HG02885 (cell line): ENCODE data around the gene PCID2.

Source experiments
- ATAC-seq: cut with Tn5 transposase; IDR thresholded peaks from one replicate; pipeline ENCODE4 v1.9.1; 2021; ENCODE audit warnings: mild to moderate bottlenecking; ENCODE audit not compliant: unreplicated experiment, poor library complexity

Gene PCID2

DNA sequence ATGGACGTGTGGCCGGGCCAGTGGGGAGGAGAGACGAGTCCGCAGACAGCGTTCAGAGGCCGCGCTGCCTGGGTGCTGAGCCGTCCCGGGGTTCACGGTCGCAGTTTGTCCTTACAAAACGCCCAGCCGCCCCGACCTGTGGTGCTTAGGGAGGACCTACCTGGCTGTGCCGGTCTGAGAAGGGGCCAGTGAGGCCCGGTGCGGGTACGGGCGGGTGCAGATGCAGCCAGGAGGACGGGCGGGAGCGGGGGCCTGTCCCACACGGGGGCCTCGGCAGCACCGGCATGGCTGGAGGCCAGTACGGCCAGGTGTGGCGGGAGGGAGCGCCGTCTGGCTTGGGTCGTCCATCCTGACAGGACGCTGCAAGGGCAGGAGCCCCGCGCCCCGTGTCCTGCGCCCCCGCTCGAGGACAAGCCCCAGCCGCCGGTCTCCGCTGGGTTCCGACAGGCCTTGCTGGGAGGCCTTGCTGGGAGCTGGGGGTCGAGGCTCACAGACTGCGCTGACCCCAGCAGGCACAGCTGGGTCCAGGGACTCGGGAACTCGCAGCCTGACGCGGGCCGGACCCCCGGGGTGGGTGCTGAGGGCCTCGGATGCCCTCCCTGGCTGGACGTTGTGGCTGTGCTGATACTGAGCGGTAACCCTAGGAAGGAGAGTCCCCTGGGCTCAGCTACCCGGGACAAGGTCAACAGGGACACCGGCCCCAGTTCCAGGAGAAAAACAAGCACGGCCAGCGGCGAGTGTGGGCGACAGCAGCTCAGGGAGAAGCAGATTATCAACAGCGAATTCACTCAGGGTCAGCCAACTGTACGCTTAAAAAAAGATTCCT lies 55.3 kb downstream of the PCID2 start:
- peak; percentile 33 for ATAC-seq

DNA sequence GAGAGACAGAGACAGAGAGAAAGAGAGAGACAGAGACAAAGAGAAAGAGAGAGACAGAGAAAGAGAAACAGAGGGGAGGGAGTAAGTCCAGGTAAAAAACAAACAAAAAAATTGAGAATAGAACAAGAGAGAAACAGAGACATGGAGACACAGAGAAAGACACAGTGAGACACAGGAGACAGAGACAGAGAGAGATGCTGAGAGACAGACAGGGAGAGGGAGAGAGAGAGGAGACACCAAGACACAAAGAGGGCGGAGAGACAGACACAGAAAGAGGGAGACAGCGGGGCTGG lies 55.8 kb downstream of the PCID2 start:
- no peak for ATAC-seq

DNA sequence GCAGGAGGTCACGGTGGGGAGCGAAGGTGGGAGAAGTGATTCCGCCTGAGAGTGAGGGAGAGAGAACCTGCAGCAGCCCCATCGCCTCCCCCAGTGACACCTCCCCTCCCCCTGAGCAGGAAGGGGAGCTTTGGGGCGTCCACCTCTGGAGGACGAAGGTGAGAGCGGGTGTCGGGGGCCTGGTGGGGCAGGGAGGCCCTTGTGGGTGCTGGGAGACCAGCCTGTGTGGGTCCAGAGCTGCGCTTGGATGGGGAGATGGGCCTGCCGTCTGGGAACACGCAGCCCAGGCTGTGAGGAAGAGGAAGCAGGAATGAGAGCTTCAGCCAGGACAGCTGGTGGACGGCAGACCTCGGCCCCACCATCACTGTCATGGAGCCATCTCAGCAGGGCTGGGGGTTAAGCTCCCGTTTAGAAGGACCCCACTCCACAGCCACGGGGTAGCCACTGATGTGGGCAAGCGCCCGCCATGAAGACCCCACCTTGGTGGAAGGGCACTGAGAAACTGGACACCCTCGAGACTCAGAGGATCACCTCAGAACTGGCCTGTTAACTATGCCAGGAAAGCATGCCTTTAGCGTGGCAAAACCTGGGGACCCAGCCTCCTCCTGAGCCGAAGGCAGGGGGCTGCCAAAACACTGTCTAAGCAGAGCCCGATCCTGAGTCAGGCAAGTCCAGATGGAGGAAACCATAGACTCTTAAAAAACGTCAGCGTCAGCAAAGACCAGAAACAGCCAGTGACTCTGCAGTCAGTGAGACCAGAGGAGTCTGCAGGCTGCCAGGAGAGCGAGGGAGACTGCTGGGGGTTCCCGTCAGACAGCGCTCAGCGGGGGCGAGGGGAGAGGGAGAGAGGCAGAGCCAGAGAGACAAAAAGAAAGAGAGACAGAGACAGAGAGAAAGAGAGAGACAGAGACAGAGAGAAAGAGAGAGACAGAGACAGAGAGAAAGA lies 56.5 kb downstream of the PCID2 start:
- no peak for ATAC-seq

DNA sequence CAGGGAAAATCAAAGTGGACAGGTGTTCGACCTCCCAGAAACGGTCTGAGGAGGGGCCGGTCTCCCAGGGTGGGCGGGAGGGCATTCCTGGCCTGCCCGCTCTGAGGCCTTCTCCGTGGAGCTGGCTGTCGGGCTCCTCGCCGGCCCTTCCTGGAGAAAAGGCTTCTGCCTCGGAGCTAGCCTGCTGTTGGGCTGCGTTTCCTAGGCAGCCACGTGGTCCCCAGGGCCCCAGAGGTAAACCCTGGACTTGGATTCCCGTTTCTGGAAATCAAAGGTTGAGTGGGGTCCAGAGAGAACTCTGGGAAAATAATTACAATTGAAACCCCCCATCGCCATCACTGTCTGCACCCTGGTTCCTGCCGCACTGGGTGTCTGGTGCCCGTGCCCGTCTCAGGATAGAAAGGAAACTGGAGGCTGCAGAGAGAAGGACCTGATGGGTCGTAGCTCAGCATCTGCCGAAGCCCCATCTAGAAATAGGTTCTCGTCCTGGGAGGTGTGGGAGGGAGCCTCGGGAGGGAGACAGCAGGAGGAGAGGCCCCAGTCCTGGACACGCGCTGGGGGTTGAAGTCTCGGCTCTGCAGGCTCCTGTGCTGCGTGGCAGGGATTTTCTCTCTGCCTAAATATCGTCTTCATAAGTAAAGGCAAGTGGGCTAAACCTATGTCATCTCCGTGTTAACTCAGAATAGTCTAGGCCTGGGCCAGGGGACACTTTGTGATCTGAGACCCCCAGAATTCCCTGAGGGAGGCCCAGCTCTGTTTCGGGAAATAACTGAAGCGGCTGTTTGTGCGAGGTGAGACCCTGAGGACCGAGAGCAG lies 57.7 kb downstream of the PCID2 start:
- no peak for ATAC-seq

DNA sequence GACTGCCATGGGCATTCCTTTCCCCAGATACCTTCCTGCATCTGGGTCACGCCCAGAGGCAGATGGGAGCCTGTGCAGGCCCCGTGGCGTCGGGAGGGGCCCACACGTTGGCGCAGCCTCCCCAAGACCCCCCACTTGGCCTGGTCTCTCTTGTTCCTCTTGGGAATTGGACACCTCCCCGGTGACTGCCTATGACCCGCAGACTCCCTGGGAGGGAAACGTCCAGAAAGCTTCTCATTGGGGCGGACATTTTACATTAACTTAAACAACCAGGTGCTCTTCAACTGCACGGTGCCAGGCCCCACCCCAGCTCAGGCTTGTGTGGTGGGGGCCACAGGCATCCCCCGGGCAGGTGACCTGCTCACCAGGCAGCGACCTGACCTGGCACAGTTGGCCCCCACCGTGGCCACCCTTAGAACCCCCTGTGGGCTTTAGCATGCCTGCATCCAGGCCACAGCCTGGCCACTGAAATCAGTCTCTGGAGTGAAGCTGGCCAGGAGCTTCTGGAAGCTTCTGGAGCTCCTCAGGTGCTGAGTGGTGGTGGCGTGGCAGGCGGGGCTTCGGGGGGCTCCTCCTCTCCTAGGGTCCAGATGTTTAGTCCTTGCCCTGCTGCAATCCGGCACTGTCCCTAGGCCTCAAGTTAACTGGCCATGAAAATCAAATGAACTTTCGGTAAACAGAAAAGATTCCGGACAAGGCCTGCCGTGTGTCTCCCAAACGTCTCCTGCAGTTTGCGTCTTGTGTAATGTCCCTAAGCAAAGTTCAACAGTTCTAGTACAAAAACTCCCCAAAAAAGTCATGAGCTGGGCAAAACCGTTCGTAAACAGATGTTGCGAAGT lies 58.5 kb downstream of the PCID2 start:
- ATAC-seq, result no peak

DNA sequence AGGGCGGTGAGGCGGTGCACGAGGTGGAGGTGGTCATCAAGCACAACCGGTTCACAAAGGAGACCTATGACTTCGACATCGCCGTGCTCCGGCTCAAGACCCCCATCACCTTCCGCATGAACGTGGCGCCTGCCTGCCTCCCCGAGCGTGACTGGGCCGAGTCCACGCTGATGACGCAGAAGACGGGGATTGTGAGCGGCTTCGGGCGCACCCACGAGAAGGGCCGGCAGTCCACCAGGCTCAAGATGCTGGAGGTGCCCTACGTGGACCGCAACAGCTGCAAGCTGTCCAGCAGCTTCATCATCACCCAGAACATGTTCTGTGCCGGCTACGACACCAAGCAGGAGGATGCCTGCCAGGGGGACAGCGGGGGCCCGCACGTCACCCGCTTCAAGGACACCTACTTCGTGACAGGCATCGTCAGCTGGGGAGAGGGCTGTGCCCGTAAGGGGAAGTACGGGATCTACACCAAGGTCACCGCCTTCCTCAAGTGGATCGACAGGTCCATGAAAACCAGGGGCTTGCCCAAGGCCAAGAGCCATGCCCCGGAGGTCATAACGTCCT lies 59.4 kb downstream of the PCID2 start:
- ATAC-seq, result no peak

DNA sequence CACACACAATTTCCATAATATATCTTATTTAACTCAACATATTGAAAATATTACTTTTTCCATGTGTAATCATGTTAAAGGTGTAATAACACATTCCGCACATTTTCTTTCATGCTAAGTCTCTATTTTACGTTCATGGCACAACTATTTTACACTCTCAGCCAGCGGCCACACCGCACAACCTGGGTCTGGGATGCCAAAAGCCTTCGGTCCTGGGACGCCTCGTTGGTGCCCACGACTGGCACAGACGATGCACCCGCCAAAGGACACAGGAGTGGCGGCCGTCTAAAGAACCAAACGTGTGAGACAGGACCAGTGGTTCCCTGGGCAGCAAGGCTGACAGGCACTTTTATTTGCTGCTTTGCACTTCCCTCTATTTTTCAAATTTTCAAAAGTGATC lies 60.1 kb downstream of the PCID2 start:
- ATAC-seq, result no peak

DNA sequence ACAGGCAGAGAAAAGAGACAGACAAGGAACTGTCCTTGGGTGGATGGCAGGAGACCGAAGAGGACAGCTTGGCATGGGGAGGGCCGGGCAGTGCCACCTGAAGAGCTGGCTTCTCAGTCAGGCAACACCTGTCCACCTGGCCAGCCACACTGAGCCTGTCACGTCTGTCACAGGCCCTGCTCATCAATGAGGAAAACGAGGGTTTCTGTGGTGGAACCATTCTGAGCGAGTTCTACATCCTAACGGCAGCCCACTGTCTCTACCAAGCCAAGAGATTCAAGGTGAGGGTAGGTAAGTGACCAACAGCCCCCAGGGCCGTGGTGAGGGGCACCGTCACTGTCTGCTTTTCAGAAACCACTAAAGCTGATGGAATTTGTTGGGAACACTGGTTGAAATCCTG lies 61.3 kb downstream of the PCID2 start:
- no peak for ATAC-seq

DNA sequence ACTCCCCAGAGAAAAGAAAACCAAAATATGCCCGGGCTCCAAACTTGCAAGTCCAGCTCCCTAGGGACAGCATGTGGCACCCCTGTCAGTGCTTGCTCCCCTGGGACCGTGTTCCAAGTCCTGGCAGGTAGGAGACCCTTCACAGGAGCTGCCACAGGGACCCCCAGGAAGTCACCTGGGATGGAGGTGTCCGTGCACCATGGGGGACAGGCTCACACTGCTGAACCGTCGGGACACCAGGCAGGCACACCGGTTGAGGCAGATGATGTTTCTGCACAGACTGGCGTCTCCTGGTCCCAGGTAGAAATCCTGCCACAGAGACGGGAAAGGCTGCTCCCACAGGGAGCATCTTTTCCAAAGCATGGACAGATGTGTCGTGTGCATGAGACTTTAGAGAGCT lies 61.7 kb downstream of the PCID2 start:
- no peak for ATAC-seq

DNA sequence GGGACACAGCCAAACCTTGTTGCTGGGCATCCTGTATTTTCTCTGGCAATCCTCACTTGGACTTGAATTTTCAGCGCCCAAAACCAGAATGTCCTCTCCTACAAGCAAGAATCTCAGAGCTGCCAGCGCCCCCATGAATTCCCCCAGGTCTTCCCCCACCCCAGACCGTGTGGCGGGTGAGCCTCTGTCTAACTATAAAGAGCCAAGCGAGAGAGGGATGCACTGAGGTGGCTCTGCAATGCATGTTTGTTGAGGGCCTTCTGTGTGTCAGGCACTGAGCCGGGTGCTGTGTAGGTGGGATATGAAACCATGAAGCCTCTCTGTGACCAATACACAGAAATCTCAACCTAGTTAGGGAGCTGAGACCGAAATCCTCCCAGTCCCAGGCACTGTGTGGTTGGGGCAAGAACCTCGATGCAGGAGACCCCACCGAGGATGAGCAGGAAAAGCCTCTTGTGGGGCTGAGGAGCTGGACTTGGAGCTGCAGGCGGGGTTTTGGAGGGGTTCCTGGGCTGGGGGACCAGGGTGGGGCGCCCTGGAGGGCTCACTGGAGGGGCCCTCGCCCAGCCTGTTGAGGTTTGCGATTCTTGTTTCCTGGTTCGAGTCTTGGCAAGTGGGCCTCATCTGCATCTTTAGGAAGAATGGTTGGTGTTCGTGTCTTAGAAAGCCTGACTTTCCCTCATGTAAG lies 62.4 kb downstream of the PCID2 start:
- ATAC-seq, result no peak

DNA sequence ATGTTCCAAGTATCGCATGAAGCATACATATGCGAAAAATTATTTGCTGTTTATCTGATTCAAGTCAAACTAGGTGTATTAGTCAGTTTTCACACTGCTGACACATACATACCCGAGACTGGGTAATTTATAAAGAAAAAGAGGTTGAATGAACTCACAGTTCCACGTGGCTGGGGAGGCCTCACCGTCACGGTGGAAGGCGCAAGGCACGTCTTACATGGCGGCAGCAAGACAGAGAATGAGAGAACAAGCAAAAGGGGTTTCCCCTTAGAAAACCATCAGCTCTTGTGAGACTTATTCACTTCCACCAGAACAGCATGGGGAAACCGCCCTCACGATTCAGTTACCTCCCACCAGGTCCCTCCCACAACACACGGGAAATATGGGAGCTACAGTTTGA lies 63.0 kb downstream of the PCID2 start:
- ATAC-seq, result no peak

DNA sequence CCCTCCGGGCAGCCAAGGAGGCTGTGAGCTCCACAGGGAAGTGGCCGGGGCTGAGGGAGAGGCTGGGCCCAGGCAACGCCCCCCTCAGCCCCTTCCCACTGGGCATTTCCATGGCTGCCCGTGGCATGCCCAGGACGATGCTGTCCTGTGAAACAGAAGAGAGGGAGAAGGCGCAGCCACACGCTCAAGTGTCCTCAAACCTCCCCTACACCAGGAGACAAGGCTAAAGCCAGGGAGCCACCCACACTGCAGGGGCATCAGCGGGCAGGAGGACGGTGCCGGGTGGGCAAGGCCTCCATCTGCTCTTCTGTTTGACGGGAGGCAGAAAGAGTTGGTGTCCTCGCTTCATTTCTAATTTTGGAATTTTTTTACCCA lies 64.2 kb downstream of the PCID2 start:
- no peak for ATAC-seq

DNA sequence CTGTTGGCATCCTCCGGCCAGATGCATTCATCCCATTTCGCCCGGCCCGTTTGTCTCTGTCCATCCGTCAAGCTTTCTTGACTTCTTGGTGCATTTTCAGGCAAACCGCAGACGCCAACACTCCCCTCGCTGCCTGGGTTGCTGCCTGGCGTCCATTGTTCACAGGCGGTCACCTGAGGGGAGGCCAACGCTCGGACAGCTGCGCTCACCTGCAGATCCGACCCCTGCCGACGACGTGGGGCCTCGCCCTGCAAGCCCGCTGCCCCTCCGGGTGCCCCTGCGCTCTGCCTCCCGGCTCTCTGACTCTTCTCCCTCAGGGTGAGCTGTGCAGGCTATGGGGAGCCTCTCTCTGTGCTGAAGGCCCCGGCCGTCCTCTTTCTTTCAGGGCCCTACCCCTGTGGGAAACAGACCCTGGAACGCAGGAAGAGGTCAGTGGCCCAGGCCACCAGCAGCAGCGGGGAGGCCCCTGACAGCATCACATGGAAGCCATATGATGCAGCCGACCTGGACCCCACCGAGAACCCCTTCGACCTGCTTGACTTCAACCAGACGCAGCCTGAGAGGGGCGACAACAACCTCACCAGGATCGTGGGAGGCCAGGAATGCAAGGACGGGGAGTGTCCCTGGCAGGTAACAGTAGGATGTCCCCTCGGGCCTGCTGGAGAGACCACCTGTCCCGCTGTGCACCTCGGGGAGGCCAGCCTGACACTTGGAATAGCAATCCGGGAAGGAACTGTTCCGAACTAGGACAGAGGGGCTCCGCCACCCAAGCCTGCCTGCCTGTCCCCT lies 64.8 kb downstream of the PCID2 start:
- ATAC-seq, result no peak

DNA sequence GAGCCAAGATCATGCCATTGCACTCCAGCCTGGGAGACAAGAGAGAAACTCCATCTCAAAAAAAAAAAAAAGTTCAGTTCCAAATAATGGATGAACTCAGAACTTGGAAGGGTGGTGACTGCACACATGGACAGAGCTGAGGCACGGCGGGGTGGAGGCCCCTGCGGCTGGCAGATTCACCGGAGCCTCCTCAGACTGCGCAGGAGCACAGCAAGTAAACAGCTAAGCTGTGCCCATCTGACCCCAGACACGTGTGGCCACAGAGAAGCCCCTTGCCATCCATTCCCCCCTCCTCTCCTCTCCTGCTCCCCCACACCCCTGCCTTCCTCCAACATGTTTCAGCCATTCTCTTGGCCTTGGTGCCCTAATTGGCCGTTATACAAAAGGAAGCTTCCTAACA lies 65.6 kb downstream of the PCID2 start:
- ATAC-seq, result no peak

DNA sequence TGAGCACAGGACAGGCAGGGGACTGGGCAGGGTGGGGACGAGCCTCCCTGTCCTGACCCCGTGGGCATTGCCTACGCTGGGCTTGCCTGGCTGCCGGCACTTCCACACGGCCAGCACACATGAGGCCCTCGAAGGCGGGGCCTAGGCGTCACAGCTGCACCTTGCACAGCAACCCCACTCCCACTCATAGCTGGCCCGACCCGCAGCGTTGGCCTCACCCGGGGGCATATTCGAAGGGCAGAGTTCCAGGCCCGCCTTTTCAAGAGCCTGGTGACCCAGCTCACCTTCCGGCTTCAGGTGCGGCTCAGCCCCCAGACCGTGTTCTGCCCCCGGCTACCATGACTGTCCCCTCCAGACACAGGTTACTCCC lies 66.9 kb downstream of the PCID2 start:
- no peak for ATAC-seq

DNA sequence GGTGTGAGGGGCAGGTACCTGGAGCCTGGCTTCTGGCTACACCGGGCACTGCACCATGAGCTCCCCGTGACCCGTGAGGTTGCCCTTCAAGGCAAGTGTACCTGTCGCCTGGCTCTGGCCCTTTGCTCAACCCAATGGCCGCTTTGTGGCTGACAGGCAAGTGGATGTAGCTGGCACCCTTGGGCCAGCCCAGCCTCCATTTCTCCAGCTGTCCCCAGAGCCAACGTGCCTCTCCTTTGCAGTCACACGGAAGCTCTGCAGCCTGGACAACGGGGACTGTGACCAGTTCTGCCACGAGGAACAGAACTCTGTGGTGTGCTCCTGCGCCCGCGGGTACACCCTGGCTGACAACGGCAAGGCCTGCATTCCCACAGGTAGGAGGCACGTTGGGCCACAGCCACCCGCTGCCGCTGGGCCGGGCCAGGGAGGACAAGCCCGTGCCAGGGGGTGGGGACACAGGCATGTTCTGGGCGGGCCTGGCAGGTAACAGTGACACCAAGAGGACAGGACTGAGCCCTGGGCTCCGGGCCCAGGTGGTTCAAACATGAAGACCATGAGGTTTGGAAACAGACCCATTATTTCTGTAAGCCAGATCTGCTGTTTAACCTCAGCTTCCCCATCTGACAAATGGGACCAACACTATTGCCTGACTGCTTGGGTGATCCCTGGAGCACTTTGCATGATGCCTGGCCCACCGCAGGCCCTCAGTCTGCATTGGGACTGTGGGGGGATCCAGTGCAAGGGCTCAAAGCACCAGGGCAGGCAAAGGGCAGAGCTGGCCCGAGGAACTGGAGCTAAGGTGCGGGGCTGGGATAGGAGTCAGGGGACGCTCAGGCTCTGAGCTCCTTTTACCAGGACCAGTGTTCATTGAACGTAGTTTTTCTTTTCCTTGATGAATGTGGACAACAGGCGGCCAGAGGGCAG lies 67.5 kb downstream of the PCID2 start:
- ATAC-seq, result no peak

DNA sequence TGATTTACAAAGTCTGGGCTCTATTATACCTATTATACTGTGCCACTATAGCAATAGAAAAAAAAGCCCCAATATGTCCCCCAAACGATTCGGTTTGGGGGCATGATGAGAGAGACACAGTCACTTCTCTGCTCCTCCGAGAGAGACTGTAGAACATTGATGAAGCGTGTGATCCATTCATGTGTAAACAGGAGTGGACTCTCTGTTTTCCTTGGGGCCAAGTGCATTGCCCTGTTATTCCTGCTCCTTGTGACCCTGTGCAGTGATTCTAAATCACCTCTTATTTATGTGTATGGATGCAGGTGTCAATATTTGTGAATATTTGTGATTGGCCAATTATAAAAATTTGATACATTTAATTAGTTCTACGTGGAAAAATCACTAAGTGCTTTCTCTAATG lies 68.9 kb downstream of the PCID2 start:
- no peak for ATAC-seq
